Stimulated activated CD4-positive, alpha-beta T cell treated with anti-CD3 and anti-CD28 coated beads, Interleukin-2, amount 100 ng/mL, for 4 hours (primary cell): ENCODE data around the gene CRADD.

Source experiments
- DNase-seq: peaks from one replicate; pipeline ENCODE4 v3.0.0-alpha.2; 2020; ENCODE audit warnings: low read depth

CRADD gene

GRCh38 chr12:93939641-93940325, 262.6 kb downstream of the CRADD start:
- DNase-seq = no peak

GRCh38 chr12:93943780-93944179, 266.6 kb downstream of the CRADD start:
- no peak for DNase-seq

GRCh38 chr12:93944201-93944600, 267.0 kb downstream of the CRADD start:
- DNase-seq = no peak
